HG02678 (cell line): Measurements from ENCODE around the gene STAB2.

ENCODE experiments used
- ATAC-seq: cut with Tn5 transposase; IDR thresholded peaks from one replicate; pipeline ENCODE4 v1.9.1; 2021; ENCODE audit warnings: mild to moderate bottlenecking, moderate library complexity; ENCODE audit not compliant: unreplicated experiment

Gene STAB2, protein sequence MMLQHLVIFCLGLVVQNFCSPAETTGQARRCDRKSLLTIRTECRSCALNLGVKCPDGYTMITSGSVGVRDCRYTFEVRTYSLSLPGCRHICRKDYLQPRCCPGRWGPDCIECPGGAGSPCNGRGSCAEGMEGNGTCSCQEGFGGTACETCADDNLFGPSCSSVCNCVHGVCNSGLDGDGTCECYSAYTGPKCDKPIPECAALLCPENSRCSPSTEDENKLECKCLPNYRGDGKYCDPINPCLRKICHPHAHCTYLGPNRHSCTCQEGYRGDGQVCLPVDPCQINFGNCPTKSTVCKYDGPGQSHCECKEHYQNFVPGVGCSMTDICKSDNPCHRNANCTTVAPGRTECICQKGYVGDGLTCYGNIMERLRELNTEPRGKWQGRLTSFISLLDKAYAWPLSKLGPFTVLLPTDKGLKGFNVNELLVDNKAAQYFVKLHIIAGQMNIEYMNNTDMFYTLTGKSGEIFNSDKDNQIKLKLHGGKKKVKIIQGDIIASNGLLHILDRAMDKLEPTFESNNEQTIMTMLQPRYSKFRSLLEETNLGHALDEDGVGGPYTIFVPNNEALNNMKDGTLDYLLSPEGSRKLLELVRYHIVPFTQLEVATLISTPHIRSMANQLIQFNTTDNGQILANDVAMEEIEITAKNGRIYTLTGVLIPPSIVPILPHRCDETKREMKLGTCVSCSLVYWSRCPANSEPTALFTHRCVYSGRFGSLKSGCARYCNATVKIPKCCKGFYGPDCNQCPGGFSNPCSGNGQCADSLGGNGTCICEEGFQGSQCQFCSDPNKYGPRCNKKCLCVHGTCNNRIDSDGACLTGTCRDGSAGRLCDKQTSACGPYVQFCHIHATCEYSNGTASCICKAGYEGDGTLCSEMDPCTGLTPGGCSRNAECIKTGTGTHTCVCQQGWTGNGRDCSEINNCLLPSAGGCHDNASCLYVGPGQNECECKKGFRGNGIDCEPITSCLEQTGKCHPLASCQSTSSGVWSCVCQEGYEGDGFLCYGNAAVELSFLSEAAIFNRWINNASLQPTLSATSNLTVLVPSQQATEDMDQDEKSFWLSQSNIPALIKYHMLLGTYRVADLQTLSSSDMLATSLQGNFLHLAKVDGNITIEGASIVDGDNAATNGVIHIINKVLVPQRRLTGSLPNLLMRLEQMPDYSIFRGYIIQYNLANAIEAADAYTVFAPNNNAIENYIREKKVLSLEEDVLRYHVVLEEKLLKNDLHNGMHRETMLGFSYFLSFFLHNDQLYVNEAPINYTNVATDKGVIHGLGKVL (N-terminal part only)

DNA sequence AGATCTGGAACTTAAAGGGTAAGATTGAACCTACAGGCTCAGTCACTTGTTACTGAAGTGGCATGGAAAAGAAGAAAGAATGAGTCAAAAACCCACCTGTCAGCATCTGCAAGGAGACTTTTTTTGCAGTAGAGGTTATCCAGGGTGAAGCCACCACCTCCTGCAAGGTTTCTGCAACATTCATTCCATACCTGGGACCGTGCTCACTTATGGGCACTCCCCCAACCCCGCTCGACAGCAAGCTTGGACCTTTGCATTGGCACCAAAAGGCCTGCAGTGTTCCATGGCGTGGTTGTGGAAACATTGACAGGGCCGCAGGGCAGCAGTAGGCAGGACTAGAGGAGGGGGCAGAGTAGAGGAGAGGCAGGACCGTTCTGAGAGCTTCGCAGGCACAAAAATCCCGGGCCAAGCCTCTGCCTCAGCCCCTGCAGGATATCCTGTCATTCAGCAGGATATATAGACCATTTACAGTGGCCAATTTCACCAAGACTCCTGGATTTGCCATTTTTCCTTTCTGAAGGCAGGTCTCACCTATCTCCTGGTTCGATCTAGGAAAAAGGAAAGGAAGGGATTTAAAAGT, at the start of gene STAB2:
STAB2 (plus strand) TSS at position 483 of the 580 bp plus-strand sequence. CDS start 204 bp downstream, outside the sequence.
- ATAC-seq, result no peak

DNA sequence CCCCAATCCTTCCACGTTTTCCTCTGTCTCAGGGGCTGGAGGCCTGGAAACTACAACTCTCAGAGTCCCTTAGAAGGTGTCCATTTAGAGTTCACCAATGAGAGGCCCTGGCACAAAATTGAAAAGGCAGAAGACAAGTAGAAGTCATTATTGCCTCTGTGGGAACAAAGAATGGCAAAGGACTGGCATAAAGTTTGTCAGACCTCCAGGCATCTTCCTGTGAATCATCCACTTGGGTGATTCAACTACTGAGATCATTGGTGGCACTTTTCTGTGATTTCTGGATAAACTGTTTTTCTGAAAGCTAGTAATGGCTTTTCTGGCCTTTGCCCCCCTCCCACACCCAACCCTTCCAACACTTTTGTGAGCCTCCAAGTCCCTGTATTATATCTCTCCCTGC, 48.7 kb upstream of the STAB2 start:
- ATAC-seq, result no peak

DNA sequence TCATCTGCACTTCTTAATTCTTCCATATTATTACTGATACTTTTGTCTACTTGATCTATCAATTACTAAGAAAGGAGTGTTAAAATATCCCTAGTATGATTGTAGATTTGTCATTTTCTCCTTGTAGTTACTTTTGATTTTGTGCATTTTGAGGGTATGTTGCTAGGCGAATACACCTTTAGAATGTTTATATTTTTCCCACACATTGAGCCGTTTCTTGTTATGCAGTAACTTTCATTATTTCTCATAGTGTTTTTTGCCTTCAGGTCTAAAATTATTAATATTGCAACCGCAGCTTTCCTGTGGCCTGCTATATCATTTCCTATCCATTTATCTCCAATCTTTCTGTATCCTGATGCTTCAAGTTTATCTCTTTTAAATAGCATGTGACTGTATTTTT, 46.8 kb upstream of the STAB2 start:
- ATAC-seq, result no peak

DNA sequence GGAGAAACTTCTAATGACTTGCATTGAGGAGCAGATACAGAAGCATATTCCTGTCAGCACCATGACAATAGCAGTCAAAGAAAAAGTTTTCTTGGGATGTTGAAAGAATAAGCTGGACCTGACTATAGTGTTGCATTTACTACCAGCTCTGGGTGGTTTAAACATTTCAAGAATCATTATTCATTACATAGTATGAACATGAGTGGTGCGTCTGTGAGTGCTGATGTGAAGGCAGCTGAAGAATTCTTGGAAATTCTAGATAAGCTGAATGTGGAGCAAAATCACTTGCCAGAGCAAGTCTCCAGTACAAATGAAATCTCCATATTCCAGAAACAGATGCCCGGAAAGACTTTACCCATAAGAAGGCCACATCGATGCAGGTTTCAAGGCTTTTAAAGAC, 45.0 kb upstream of the STAB2 start:
- ATAC-seq, result no peak

DNA sequence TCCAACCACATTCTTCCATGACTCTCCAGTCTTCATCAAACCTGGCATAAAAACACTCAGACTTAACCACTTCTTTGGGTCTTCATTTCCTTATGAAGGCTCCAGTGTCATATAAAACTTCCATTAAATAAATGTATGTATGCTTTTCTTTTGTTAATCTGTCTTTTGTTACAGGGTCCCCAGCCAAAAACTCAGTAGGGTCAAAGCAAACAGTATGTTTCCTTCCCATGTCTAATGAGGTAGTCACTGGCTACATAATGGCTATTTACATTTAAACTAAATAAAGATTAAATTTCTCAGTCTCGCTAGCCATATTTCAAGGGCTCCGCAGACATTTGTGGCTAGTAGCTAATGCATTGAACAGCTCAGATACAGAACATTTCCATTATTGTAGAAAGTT, 40.1 kb upstream of the STAB2 start:
- no peak for ATAC-seq

DNA sequence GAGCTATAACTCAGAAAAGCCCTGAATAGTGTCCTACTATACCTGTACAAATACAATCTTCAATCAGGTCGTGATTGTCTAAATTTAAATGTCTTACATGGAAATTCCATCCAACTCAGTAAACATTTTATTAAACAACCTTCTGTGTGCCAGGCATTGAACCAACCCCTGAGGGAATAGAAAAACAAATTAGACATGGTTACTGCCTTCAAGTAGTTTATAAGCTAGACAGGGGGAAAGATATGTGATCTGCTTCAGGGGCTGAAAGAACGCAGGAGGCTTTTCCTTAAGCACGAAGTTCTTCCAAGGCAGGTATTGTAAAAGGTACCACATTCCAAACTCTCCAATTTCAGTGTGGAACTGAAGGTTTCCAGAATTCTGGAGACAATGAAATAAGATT, 39.7 kb upstream of the STAB2 start:
- no peak for ATAC-seq

DNA sequence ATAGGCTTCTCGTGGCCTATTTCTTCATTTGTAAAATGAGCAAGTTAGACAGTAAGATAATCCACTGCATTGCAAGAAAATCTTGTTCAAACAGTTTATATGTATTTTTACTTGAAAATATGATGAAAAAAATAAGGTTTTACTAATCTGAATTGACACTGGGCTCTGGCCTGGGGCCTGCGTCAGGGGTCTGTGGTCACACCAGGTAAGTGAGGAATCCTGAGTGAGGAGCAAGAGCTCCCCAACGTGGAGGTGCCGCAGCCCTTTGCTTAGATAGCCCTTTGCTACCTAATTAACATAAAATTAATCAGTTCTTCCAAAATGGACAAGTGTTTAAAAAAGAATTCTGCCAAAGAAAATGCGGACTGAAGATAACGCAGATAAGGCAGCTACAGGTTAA, 39.1 kb upstream of the STAB2 start:
- ATAC-seq, result no peak

DNA sequence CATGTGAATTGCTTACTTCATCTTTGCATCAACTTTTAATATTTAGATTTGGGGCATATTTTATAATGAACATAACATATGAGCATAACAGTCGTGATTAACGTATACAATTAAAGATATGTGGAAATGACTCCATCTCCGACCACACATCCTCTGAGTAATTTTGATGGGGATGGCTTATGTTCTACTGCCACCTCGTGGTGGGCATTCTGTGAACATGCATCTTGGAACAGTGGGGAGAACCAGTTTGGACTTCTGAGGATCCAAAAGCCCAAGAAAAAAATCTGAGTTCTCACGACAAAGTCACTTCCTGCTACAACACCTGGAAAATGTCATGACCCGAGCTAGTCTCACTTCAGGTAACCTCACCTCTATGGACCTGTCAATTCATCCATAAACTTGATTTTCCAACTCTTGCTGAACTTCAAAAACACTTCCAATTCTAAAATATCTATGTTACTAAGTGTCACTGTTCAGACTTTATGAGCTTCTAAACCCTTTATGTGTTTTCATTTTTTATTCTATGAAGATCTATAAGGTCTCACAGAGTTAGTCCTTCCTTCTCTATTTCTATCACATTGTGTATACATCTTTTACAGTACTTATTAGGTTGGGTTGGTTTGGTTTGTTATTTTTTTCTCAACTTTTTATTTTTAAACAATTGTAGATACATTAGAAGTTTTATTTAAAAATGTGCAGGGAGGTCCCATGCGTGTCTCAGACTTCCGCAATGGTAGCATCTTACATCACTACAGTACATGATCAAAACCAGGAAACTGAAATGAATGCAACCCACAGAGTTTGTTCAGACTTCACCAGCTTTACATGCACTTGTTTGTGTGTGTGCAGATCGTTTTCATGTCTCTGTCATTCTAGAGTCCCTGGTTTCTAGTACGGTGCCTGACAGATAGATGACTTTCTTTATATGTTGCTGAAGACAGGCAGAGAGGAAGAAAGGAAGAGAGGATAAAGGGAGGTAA, 38.2 kb upstream of the STAB2 start:
- no peak for ATAC-seq

DNA sequence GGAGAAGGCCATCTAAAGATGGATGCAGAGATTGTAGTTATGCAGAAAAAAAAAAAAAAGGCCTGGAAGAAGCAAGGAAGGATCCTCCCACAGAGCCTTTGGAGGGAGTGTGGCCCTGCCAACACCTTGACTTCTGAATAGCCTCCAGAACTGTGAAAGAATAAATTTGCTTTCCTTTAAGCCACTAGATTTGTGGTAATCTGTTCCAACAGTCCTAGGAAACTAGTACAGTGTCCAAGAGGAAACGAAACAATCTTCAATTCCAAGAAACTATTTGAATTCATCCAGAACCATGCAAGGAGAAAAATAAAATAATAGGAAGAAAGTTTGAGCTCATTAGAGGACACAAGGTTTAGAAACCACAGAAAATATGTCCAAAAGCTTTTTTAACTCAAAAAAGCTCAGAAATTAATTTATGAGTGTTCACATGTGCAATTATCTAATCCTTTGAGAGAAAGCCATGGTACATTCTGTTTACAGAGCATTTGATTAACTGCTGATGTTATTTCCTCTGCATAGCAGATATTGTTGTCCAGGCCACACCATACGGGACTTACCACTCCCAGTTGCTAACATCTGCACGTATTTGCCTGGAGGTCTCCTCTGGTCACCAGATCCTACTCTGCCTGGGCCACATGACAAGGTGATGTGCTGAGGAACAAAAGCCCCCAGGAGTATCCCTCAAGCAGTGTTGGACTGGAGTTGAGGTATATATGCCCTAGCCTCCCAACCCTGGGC, 30.0 kb upstream of the STAB2 start:
- no peak for ATAC-seq

DNA sequence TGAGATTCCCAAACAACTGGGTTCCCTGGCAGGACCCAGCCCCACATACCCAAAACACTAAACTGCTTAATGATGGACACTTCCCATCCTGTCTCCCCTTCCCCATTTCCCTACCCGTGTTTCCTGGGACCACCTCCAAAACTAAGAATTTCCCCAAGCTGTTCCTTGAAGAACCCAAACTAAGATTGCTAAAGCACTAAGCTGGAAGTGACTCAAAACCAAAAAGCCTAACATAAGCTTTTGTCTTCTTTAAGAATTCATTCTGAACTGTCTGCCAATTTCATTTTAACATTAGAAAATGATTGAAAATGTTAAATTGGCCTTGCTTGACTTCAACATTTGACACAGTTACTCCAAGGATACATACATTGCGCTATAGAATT, 29.5 kb upstream of the STAB2 start:
- ATAC-seq, result no peak

DNA sequence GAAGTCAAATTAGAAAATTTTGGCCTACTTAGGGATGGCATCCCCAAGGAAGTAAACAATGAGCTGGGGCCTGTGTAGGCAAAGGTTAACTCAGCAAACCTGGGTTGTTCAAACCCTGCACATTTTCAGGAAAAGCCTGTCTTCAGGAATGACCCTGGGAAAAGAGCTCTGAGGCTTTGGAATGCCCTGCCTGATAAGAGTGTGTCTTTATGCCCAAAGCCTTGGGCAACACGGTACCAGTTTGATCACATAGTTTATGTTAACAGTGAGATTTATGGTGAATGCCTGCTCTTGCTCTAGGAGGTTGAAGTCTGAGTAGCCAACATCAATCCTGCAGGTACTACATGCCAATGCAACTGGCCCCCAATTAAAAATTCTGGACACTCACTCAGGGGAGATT, 28.2 kb upstream of the STAB2 start:
- no peak for ATAC-seq

DNA sequence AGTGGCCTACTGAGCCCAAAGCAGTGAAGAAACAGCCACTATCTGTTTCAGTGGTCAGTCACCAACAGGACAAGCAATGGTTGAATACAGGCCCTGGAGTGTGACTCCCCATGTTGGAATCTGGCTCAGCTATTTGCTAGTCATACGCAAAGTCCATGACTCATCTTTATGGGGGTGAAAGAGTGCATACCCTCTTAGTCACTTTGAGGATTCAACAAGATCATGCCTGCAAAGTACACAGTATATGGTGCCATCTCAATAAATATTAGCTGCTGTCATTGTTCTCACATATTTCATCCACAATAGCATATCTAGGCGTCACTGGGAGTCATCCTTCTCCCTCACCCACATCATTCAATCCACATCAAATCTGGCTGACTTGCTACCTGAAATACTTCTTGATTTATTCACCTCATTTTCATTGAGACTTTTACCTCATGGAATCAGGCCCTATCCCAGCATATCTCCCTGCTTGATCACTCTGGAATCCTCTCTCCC, 26.4 kb upstream of the STAB2 start:
- no peak for ATAC-seq

DNA sequence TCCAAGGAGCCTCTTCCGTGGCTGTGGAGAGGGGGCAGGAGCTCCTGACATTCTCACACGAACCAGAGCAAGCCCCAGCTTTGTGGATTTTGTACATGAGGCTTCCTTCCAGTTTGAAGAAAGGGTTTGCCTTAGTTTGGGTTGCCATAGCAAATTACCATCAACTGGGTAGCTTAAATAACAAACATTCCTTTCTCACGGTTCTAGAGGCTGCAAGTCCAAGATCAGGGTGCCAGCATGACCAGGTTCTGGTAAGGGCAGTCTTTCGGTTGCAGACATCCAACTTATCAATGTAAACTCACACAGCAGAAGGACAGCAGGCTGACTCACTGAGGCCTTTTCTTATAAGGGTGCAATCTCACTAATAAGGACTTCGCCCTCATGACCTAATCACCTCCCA, 25.9 kb upstream of the STAB2 start:
- no peak for ATAC-seq

DNA sequence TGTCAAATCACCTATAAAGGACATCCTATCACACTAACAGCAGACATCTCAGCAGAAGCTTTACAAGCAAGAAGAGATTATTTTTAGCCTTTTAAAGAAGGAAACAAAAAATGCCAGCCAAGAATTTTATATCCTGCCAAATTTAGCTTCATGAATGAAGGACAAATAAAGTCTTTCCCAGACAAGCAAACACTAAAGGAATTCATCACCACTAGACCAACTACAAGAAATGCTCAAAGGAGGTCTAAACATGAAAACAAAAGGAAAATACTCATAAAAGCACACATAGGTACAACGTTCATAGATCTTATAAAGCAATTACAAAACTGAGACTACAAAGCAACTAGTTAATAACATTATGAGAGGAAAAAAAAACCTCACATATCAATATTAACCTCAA, 20.7 kb upstream of the STAB2 start:
- no peak for ATAC-seq

DNA sequence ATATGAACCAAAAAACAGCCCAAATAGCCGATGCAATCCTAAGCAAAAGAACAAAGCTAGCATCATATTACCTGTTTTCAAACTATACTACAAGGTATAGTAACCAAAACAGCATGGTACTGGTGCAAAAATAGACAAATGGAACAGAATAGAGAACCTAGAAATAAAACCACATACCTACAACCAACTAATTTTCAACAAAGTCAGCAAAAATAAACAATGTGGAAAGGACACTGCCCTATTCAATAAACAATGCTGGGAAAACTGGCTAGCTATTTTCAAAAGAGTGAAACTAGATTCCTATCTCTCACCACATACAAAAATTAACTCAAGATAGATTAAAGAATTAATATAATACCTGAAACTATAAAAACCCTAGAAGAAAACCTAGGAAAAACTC, 17.8 kb upstream of the STAB2 start:
- ATAC-seq, result no peak

DNA sequence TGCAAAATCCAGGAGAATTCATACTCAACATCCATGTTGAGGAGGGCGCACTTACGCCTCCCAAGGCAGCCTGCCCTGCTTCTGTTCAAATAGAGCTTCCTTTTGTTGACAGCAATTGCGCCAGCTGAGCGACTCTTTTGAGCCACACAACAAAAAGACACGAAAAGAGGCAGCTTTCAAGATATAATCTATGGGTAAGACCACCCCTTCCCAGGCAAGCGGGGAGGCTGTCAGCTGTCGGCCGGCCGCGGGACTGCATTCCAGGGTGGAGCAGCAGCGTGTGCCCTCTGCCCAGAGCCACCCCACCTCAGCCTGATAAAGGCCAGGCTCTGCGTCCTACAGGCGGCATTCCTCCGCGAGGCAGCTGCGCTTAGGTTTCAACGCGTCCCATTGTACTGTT, 15.8 kb upstream of the STAB2 start:
- ATAC-seq, result no peak

DNA sequence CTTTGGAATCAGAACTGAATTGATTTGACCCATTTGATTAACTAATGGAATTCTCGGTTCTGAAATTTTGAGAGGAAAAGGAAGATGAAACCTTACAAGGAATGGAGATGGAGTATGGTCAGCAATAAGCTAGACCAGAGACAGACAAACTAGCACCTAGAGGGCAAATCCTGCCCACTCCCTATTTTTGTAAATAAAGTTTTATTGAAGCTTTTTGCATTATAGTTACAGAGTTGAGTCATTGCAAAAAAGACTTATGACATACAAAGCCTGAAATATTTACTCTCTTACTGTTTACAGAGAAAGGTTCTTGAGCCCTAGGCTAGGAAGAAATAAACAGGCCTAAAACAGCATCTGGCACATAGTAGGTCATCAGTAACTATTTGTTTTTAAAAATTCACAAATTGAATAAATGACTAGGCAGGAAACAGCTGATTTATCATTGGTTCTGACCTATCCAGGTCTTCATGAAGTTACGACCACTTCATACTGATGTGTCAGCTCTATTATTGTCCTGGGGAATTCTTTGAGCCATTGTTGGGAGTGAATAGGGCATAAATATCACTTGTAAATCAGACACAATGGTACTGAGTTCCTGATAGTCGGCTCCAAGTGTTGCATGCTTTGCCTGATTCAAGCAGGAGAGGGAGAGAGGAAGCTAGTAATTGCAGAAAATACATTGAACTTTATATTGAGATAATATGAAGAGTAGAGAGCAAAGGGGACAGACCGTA, 14.6 kb upstream of the STAB2 start:
- ATAC-seq, result no peak

DNA sequence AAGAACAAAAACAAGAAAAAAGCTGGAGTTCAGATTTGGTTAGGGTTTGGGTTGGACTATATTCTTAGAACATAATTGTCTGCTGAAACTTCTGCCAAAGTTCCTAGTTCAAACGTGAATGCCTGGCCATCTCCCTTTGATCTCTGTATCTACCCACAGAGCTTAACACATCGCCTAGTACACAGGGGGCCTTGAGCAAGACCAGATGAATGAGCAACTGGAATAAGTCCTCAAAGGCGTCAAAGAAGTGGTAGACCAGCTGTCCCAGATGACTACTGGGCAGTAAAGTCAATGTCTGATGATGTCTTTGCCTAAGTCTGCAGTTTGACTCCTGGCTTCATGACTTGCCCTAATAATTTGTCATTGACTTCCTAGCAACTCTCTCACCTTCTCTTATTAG, 13.9 kb upstream of the STAB2 start:
- ATAC-seq, result no peak
